Stimulated activated CD8-positive, alpha-beta memory T cell treated with anti-CD3 and anti-CD28 coated beads, Interleukin-7, amount 100 ng/mL, for 48 hours (primary cell): ENCODE data around the gene STK11IP.

Experiments
- DNase-seq, 2 donors: peaks; one replicate each; pipeline ENCODE4 v3.0.0-alpha.2; 2020; ENCODE audit warnings: low read depth in 1 of 2; ENCODE audit errors: extremely low read depth in 1 of 2

The STK11IP gene

GRCh38 chr2:219631406-219631891 is 33.8 kb downstream of the STK11IP start:
- DNase-seq = no peak

GRCh38 chr2:219631904-219632759 is 34.5 kb downstream of the STK11IP start:
- no peak for DNase-seq

GRCh38 chr2:219632760-219633105 is 35.1 kb downstream of the STK11IP start:
- DNase-seq = no peak

GRCh38 chr2:219633276-219634065 is 35.8 kb downstream of the STK11IP start:
- DNase-seq = no peak

GRCh38 chr2:219634171-219634940 is 36.7 kb downstream of the STK11IP start:
- no peak for DNase-seq

- DNase-seq = no peak
These were observed 37.5 kb downstream of the STK11IP start for GRCh38 chr2:219634951-219635751.

GRCh38 chr2:219636144-219636915 is 38.7 kb downstream of the STK11IP start:
- DNase-seq = no peak

- DNase-seq = no peak
These were observed 39.5 kb downstream of the STK11IP start for GRCh38 chr2:219636941-219637841.

- DNase-seq = no peak
These were observed 40.2 kb downstream of the STK11IP start for GRCh38 chr2:219637842-219638185.

GRCh38 chr2:219638217-219638947 is 40.7 kb downstream of the STK11IP start:
- no peak for DNase-seq

- DNase-seq = no peak
These were observed 41.5 kb downstream of the STK11IP start for GRCh38 chr2:219638948-219639755.

GRCh38 chr2:219641390-219642068 is 43.9 kb downstream of the STK11IP start:
- no peak for DNase-seq

GRCh38 chr2:219642069-219642454 is 44.4 kb downstream of the STK11IP start:
- DNase-seq = no peak

- peak; percentile 76 to 91 for DNase-seq
These were observed 44.9 kb downstream of the STK11IP start for GRCh38 chr2:219642465-219643083.

- DNase-seq = no peak
These were observed 45.4 kb downstream of the STK11IP start for GRCh38 chr2:219643084-219643473.

GRCh38 chr2:219643788-219644398 is 46.2 kb downstream of the STK11IP start:
- no peak for DNase-seq
